NCI-H526 treated with DMSO at 0.1 percent for 48 hours (cell line): ENCODE data around the gene C16orf46.
A peak's percentile ranks its signal among the peaks of the same experiment; 100 is the strongest.
"Not testable (repeated sequence)": the region's sequence is repeated elsewhere in the genome, so short reads cannot be mapped to it uniquely, and the experiment has no call there.

ENCODE experiments used
- DNase-seq: peaks from one replicate; lab custom pipeline; 2025; lab: John Stamatoyannopoulos, UW

Gene C16orf46, protein sequence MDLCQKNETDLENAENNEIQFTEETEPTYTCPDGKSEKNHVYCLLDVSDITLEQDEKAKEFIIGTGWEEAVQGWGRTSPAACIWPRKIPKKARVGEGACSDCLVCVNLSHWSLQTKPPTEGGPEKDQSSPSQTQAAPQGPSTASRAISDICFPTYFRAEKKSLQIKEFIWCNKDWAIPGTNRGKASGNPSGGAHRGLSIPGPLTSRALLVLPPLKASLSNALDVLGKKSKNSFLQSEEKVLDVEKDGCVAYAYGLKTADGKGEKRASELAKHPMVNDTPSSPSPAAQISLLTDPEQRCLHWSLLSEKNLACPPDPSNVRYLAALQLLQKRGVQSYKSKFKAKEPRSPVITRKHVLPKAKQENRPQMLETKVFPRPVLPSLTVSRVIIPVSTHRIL

DNA sequence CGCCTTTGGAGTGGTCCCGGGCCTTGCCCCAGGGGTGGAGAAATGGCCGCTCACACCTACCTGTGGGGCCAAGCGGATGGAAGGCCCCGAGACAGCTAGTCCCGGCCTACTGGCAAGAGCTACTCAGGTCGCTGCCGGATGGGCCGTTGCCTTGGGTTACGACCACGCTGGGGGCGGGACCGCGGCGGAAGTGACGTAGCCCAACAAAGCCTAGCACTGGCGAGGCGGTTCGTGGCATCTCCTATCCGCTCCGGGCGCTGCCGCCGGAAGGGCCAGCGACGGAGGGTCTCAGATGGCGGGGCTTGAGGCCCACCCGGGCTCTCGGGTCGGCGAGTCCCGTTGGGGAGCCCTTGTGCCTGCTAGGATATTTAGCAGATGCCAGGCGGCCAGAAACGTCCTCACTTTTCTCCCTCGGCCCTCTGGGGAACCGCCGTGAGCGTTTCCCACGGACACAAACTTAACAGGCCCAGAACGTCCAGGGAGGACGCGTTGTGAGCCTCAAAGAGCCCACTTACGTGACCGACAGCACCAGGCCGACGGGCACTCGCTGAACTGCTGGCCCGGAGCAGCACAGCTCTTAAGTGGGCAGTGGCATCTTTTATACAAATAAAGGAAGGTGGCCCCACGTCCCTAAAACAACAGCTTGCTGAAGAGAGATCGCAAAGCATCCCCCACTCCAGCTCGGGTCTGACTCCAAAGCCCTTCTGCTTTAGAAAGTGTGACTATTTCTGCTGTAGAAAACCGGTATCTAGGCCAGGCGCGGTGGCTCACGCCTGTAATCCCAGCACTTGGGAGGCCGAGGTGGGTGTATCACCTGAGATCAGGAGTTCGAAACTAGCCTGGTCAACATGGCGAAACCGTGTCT, at the start of gene C16orf46:
TSS of gene C16orf46 (minus strand) at position 163 of the 865 bp plus-strand sequence. CDS start 13,283 bp downstream, outside the sequence.
- DNase-seq, result peak; percentile 73

DNA sequence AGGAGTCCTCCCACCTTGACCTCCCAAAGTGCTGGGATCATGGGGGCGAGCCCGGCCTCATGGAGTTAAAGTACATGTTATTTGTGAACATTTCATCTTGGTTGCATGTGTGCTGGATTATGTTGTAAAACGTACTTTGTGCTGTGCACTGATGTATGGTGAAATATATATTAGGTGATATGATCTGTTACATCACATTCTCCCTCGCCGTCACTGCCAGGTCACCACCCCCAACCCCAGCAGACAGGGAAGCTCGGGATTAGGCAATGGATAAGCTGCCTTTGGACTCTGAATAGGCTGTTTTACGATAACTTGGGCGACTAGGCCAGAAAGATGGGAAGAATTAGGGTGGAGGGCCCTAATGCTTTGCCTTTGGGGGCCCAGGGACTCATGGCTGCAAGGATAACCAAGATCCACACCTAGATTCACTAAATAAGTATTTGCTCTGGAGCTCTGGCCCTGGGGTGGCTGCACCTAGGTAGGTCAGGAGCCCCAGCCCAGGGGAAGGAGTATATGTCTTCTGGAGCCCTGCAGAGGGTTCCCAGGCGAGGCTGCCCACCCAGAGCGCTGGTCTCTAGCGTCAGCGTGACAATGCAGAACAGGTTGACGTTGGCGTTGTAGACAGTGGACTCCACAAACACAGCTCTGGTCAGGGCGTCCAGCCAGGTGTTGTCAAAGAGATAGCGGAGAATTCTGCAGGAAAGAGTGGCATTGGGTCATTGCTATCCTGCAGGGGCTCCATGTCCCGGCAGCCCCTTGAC, 46.2 kb upstream of the C16orf46 start:
- DNase-seq, result no peak

DNA sequence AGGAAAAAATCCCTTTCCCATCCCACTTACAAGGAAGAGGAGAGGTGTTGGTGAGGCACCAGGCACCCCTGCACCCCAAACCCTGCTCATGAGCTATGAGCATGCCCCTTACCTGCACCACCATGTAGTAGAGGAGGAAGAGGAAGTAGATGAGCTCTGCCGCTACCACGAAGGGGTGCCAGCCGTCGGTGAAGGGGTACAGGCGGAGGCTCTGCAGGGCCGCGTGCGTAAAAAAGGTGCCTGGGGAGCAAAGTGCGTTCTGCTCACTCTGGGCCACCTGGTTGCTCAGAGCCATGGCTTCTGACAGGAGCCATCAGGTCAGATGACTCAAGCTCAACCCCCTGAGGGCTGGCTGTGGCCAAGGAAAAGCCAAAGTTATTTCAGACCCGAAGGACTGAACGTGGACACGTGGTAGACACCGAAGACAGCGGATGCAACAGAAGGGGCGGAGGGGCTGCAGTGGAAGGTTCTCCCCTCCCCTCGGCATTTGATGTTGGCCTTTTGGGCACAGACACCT, 44.5 kb upstream of the C16orf46 start:
- no peak for DNase-seq

DNA sequence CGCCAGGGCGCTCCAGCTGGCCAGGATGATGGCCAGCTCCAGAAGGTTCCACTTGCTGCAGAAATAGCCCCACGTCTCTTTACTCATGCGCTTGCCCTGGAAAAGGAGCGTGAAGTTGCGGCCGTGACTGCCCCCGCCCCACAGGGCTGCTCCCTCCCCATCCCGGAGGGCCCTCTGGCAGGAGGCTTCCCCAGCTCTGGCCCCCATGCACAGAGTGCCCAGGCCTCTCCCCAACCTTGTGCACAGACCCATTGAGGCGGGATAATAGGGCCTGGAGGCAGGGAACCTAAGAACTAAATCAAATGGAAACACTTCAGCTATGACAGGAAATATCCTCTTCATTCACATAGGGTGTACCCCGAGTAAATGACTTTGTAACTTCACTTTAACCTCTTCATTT, 40.4 kb upstream of the C16orf46 start:
- DNase-seq, result no peak

DNA sequence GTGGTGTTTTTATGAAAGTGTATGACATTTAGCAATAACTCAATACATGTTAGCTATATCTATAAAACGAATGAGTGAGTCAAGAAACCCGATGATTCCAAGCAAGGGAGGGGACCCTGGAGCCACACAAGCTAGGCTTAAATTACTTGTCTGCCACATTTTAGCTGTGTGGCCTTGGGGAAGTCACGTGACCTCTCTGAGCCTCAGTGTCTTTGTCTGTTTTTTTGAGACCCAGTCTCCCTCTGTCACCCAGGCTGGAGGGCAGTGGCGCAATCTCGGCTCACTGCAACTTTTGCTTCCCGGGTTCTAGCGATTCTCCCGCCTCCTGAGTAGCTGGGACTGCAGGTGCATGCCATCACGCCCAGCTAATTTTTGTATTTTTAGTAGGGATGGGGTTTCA, 39.2 kb upstream of the C16orf46 start:
- no peak for DNase-seq

DNA sequence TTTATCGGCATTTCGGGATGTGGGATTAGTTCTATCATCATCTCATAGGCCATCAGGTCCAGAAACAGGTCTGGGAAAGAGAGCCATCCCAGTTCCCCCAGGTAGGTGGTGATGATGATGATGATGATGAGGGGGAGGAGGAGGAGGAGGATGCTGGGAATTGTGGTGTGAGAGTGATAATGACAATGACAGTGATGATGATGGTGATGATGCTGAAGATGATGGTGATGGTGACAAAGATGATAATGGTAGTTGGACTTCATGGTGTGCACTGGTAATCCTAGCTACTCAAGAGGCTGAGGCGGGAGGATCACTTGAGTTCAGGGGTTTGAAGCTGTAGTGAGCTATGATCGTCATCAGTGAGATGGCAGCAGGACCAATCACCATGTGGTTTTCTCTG, 35.4 kb upstream of the C16orf46 start:
- no peak for DNase-seq

DNA sequence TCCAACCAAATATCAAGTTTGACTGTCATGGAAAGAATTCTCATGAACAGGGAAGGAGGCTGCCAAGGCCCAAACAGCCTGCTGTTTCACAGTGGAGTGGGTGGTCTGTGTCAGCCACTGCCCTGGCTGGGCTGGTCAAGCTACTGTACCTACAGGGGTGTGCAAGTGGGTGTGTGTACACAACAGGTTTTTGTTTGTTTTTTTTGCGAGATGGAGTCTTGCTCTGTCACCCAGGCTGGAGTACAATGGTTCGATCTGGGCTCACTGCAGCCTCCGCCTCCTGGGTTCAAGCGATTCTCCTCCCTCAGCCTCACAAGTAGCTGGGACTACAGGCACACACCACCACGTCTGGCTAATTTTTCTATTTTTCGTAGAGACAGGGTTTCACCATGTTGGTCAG, 32.2 kb upstream of the C16orf46 start:
- DNase-seq, result not testable (repeated sequence)

DNA sequence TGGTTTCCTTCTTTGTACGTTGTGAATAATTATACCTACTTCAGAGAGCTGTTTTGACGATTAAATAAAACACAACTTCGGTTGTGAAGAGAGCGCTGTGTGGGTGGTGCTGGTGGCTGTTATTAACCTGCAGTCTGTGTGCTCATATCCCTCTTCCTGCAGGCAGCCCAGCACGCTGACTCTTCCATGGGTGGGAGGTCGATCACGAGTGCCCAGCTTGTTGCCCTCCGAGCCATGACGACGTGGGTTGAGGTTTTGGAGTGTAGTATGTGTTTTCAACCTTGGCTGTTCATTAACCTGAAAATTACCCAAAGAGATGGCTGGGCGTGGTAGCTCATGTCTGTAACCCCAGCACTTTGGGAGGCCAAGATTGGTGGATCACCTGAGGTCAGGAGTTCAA, 30.5 kb upstream of the C16orf46 start:
- DNase-seq, result no peak

DNA sequence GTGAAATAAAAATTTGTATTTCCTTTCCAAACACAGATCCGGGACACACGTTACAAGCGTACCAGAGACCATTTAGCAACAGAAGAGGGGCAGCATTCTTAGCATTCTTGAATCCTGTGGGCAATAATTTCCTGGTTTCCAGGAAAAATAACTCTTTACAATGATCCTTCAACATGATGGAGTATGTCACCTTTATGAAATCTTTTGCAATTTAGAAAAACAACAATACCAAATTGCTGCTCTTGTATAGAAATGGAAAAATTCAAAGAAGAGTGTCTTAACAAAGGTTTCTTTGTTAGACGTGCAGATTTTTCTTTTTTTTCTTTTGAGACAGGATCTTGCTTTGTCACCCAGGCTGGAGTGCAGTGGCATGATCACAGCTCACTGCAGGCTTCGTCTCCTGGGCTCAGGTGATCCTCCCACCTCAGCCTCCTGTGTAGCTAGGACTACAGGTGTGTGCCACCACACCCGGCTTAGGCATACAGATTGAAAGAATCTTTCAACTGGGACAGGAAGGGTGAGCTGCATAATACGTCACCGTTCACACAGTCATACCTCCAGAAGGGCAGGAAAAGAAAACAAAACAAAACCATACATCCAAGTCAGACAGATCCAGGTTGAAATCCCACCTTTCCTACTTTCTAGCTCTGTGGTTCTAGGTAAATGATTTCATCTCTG, 29.9 kb upstream of the C16orf46 start:
- no peak for DNase-seq

DNA sequence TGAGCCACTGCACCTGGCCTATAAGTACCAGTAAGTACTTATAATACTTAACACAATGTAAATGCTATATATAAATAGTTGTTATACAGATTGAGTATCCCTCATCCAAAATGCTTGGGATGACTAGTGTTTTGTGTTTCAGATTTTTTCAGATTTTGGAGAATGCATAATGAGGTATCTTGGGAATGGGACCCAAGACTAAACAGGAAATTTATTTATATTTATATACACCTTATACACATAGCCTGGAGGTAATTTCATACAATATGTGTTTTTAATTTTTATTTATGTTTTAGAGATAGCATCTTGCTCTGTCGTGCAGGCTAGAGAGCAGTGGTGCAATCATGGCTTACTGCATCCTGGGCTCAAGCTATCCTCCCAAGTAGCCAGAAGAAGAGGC, 28.9 kb upstream of the C16orf46 start:
- no peak for DNase-seq

DNA sequence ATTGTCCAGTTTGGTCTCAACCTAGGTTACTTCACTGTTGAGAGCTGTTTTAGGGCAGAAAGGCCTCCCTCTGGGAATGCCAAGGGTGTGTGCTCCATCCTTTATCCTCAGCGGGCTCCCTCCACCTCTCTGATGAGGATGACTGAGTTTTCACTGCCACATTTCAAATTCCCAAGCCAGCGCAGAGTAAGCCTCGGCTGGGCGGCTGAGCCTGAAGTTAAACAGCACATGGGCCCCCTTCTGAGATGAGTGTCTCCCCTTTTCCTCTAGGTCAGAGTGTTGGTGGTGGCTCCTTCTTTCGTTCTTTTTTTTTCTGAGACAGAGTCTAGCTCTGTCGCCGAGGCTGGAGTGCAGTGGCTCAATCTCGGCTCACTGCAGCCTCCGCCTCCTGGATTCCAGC, 24.7 kb upstream of the C16orf46 start:
- DNase-seq, result no peak

DNA sequence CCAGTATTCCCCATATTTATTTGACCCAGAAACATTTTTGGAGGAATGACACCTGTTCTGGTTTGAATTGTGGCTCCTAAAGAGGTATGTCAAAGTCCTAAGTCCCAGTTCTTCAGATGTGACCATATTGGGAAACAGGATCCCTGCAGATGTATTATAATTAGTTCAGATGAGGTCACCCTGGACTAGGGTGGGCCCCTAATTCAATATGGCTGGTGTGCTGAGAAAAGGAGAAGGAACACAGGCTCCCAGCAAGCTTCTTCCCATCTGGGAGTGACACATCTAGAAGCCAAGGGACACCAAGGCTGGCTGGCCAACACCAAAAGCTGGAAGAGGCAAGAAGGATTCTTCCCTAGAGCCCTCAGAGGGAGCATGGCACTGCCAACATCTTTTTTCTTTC, 22.9 kb upstream of the C16orf46 start:
- DNase-seq, result no peak

DNA sequence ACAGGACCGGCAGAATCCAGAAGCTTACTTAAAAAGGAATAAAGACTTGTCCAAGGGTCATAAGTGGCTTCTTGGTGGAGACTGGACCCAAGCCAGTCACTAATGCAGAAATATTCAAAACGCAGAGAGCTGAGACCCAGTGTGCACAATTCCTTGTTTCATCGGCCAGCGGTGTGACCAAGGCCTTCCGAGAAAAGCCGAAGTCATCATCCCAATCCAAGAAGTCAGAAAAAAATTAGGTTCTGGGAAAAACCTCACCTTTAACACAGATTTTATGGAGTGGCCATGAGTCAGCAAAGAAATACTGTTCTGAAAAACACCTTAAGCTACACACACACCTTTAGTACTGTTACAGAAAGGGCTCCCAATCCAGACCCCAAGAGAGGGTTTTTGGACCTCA, 20.2 kb upstream of the C16orf46 start:
- no peak for DNase-seq

DNA sequence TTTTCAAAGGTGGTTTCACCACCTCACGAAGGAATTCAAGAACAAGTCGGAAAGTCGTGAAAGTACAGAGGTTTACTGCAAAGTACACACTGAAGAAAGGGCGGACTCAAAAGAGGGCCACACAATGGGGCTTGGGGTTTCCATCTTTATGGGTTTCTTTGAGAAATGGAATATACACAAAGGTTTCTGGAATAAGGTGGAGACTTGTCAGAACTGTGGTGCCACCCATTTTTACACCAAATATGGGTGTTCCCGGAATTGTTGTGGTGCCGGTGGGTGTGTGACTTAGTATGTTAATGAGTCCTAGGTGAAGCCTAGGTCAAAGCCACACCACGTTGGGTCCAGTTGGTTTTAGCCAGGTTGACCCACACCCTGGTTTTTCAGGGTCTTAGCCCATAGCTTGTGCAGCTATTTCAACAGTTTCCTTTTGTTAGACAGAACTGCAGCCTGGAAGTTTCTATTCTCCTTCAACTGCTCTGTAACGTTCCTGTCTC, 19.7 kb upstream of the C16orf46 start:
- DNase-seq, result no peak

DNA sequence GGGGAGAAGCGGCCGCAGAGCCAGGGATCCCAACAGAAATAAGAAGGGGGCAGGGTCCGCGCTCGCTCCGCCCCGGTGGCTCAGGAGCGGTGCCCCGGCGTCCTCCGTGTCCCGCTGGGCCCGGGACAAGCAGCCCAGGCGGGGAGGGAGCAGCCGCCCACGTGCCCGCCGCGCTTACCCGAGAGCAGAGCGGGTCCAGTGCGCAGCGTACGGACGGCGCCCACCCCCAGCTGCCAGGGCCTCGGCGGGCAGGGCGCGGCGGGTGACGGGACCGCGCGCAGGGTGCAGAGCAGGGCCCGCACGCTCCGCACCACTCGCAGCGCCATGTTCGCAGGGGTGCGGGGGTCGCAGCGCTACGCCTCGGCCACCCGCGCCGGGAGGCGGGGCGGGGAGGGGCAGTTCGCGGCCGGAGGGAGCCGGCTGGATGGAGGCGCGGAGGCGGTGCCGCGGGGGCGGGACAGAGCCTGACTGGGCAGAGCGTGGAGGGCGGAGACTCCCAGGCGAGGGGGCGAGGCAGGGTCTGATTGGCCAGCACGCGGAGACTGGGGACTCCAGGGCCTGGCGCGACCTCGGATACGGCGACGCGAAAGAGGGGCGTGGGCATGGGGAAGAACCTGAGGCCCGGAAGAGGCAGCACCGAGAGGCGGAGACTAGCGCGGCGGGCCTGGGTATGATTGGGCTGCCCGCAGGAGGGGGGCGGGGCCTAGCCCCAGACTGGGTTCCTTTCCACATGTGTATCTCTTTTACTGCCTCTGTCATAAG, 19.1 kb upstream of the C16orf46 start, which contains the start of gene GCSH:
TSS of gene GCSH (minus strand) at position 443 of the 762 bp plus-strand sequence. CDS start at position 326, 117 bp downstream.
- peak; percentile 88 for DNase-seq

DNA sequence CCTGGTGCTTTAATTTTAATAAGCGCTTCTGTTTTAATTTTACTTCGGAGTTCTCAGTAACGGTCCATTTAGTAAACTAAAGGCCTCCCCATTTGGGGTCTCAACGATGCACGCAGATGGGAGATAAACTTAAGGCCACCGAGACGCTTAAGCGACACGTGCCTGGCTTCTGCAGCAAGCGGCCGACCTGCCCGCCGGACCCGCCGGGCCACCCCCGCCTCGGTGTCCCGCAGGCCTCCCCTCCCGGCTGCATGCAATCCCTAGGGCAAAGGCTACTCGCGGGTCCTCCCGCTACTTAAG, 18.6 kb upstream of the C16orf46 start:
- no peak for DNase-seq

DNA sequence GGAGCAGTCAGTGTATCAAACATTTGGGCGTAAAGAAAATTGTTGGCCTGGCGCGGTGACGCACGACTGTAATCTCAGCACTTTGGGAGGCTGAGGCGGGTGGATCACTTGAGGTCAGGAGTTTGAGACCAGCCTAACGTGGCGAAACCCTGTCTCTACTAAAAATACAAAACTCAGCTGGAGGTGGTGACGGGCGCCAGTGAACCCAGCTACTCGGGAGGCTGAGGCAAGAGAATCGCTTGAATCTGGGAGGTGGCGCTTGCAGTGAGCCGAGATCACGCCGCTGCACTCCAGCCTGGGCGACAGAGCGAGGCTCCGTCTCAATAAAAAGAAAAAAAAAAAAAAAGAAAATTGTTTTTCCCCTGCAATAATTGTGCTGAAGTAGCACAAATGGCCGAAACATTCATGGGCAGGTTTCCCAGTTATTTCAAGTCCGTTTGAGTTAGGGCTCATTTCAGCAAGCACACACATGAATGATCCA, 17.8 kb upstream of the C16orf46 start:
- DNase-seq, result no peak

DNA sequence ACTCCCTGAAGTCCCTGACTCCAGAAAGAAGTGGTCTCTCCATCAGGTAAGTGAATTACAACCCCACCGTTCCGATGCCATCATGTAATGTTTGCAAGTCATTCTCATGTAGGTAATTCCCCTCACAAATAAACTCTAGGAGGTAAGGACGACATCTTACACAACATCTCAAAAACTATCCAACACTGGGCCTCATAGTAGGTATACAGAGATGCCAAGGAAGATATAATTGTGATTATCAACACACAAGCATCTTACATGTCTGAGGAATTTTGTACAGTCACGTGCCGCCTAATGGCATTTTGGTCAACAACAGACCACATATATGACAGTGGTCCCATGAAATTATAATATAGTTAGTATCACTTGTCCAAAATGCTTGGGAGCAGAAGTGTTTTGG, 11.8 kb upstream of the C16orf46 start:
- DNase-seq, result no peak

DNA sequence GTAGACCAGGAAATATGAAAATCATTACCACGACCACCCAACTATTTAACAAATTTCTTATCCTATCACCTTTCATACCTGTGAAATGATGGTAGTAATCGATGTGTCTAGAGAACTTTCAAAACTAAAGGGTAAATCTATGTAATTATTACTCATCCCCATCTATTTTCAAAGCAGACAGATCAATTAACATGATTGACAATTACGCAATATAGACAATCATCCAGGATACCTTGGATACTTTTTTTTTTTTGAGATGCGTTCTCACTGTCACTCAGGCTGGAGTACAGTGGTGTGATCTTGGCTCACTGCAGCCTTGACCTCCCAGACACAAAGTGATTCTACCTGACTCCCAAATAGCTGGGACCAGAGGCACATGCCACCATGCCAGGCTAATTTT, 4.0 kb upstream of the C16orf46 start:
- DNase-seq, result no peak

DNA sequence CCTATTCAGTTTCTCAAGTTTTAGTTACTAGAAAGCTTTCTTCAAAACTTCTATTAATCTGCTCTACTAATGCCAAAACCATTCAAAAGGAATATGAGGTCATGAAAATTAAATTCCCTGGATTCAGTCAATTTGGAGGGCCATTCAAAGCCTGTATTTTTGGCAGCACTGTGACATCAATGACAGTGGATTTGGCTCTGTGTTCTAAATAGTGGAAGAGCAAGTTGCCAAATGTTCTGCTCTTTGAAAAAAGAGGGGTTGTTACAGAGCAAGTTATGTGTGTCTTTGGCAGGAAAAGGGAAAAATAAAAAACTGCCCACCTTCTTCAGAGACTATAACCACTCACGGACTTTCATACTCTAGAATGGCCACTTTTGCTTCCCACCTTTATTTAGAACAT, 3.2 kb upstream of the C16orf46 start:
- no peak for DNase-seq
